ENCODE measurements around the gene SHC3.

DNA sequence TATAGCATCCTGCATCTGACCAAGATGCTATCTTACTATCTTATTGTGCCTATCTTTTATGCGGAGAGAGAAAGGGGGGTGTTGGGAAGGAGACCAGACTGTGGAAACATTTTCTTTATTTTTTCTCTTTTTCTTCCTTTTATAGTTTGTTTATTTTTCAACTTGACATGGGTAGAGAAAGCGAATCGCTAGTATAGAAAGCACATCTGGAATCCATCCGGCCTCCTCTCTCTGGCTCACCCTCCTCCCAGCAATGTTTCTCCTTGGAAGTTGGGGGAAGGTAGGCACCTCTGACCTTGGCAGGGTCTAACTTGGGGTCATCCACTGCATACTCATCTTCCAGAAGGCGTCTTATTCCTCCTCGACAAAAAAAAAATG lies 183.4 kb downstream of the SHC3 start:
- TF ChIP-seq, protein P1, sequence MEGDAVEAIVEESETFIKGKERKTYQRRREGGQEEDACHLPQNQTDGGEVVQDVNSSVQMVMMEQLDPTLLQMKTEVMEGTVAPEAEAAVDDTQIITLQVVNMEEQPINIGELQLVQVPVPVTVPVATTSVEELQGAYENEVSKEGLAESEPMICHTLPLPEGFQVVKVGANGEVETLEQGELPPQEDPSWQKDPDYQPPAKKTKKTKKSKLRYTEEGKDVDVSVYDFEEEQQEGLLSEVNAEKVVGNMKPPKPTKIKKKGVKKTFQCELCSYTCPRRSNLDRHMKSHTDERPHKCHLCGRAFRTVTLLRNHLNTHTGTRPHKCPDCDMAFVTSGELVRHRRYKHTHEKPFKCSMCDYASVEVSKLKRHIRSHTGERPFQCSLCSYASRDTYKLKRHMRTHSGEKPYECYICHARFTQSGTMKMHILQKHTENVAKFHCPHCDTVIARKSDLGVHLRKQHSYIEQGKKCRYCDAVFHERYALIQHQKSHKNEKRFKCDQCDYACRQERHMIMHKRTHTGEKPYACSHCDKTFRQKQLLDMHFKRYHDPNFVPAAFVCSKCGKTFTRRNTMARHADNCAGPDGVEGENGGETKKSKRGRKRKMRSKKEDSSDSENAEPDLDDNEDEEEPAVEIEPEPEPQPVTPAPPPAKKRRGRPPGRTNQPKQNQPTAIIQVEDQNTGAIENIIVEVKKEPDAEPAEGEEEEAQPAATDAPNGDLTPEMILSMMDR (conservative IDR thresholded peaks at IDR 0.05; ENCODE audit: low read length): no peak
- no peak for TF ChIP-seq EZH2phosphoT487 (IDR thresholded peaks at IDR 0.05; ENCODE audit: borderline replicate concordance, low read depth, low read length)
